ENCODE data around the gene ABCA7. TPM values are rescaled to one million over a fixed set of nuclear protein-coding genes. Genes with fewer than 3 reads are reported as not detected.

The ABCA7 gene
- total RNA-seq, 1 experiment from 2014 or later: 91.4 TPM

DNA sequence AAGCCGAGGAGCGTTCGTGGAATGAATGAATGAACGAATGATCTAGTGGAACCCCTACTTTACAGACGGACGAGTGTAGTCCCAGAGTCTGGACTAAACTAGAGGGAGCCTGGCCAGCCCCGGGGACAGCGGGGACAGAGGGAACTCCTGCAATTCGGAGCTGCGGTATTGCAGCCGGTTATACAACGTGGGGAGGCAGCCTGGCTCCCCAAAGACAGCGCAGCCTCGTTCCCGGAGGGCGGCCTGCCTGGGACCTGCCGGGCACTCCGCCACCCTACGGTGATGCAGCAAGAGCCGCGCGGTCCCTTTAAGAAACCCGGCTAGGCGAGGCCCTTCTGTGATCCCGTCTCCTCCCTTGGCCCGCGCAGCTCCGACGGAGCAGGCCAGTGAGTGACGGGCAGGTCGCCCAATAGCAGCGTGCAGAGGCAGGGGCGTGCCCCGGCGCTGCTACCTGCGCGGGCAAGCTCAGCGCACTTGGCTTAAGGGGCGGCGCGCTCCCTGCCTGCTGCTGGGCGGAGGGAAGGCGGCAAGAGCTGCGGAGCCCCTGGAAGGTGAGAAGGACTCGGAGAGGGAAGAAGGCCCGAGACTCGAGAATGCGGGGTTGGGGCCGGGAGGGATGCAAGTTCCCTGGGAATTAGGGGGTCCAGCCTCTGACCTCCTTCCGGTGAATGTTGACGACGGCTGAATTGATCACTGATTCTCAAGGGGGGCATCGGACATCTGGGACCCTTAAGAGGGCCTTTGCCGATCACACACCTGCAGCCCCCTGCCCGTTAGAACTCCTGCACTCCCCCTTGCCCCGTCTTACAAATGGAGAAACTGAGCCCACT is at the start of gene ABCA7 (continued):
- TF ChIP-seq EZH2 (IDR thresholded peaks at IDR 0.05) (no peak), YY1 (IDR thresholded peaks at IDR 0.05; ENCODE audit: extremely low read depth, insufficient replicate concordance, low read depth, low read length) (no peak), ELF1 (IDR thresholded peaks at IDR 0.05; ENCODE audit: borderline replicate concordance, low read depth) (no peak), RAD21 (IDR thresholded peaks at IDR 0.05; ENCODE audit: low read depth) (no peak), ZNF274 (IDR thresholded peaks at IDR 0.05; ENCODE audit: low read depth, low read length) (no peak), CBX3 (IDR thresholded peaks at IDR 0.05; ENCODE audit: low read depth) (no peak), SP1 (IDR thresholded peaks at IDR 0.05; ENCODE audit: low read depth) (peak; percentile 99), TCF7L2 (IDR thresholded peaks at IDR 0.05; ENCODE audit: borderline replicate concordance, extremely low read depth, insufficient read depth, insufficient read length) (peak; percentile 49)
- TF ChIP-seq, protein P1, sequence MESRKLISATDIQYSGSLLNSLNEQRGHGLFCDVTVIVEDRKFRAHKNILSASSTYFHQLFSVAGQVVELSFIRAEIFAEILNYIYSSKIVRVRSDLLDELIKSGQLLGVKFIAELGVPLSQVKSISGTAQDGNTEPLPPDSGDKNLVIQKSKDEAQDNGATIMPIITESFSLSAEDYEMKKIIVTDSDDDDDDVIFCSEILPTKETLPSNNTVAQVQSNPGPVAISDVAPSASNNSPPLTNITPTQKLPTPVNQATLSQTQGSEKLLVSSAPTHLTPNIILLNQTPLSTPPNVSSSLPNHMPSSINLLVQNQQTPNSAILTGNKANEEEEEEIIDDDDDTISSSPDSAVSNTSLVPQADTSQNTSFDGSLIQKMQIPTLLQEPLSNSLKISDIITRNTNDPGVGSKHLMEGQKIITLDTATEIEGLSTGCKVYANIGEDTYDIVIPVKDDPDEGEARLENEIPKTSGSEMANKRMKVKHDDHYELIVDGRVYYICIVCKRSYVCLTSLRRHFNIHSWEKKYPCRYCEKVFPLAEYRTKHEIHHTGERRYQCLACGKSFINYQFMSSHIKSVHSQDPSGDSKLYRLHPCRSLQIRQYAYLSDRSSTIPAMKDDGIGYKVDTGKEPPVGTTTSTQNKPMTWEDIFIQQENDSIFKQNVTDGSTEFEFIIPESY (IDR thresholded peaks at IDR 0.05; ENCODE audit: extremely low read depth, insufficient replicate concordance, low read length): no peak

DNA sequence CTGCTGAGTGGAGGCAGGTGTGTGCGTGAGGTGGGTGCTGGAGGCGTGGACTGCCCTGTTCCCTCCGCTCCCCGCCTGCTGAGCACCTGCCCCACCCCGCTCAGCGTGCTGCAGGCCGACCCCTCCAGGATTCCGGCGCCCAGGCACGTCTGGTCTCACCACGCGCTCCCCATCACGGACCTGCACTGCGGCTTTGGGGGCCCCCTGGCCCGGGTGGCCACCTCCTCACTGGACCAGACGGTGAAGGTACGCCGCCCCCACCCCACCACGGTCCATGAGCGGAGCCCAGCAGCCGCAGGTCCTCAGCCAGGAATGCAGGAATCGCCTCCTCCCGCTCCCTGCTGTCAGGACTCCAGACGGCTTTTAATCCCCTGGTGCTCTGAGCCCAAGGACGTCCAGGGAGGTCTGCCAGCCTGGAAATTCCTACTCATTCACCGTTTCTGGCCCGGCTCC is 49.8 kb upstream of the ABCA7 start:
- H3K36me3 ChIP-seq (ENCODE audit: control insufficient read depth in 1 of 2, insufficient read depth in 2 of 2, low read length in 2 of 2): peaks cover 13 to 70% of the 10 kb centered on the region in 2 experiments
- ATAC-seq (no peak), DNase-seq (ENCODE audit: low read depth, low spot score) (no peak)
- no TSS peak for BruUV-seq (replicated peaks)
- H3K9me2 ChIP-seq (ENCODE audit: insufficient read depth): no peaks in the 10 kb centered on the region
- peaks cover 4 to 18% of the 10 kb centered on the region in 2 experiments; a peak in 2 of 4 replicates for H3K4me1 ChIP-seq (ENCODE audit: control insufficient read depth in 1 of 2, insufficient read depth in 2 of 2, low read length in 2 of 2)
- no peaks in the 10 kb centered on the region for H3K9me3 ChIP-seq (ENCODE audit: control insufficient read depth in 1 of 2, insufficient read depth in 1 of 2, low read depth in 1 of 2, low read length in 2 of 2)
- H3K9ac ChIP-seq (ENCODE audit: low read length): no peak overlapping the region
- H3K27me3 ChIP-seq (ENCODE audit: insufficient read depth, low read length): no peaks in the 10 kb centered on the region
- ChIA-PET RAD21 (ENCODE audit: low non-redundant PET in 1 of 2, low total read pairs in 2 of 2, uncharacterized antibody in 2 of 2, unreplicated experiment in 2 of 2) (no interaction called here), POLR2A (no interaction called here), CTCF (no interaction called here)
- H3K27ac ChIP-seq (ENCODE audit: low read depth, low read length): peak overlapping the region; percentile 50; the same call in 1 of the 2 replicates
- peaks cover 6% of the 10 kb centered on the region; the same call in 1 of the 2 replicates for H4K20me1 ChIP-seq (ENCODE audit: insufficient read depth)
- intact Hi-C loops (cut with micrococcal nuclease): no loop called here
- no peak overlapping the region for H3K4me3 ChIP-seq (replicated peaks in 1 of 2; ENCODE audit: low read depth in 1 of 2, low read length in 2 of 2)
- peaks cover 22% of the 10 kb centered on the region for H3K79me2 ChIP-seq (ENCODE audit: insufficient read depth, low read length)
- TF ChIP-seq, protein P2, sequence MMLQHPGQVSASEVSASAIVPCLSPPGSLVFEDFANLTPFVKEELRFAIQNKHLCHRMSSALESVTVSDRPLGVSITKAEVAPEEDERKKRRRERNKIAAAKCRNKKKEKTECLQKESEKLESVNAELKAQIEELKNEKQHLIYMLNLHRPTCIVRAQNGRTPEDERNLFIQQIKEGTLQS (IDR thresholded peaks at IDR 0.05): no peak
- TF ChIP-seq, protein P1 (IDR thresholded peaks at IDR 0.05; ENCODE audit: extremely low read depth, insufficient replicate concordance, low read length): no peak
- TF ChIP-seq EZH2 (IDR thresholded peaks at IDR 0.05) (no peak), ZFX (IDR thresholded peaks at IDR 0.05) (no peak), RAD21 (IDR thresholded peaks at IDR 0.05; ENCODE audit: low read depth) (no peak)
- no peak overlapping the region for H2AFZ ChIP-seq (ENCODE audit: low read depth, low read length, poor library complexity, severe bottlenecking)
- no peak overlapping the region for H3K4me2 ChIP-seq (ENCODE audit: low read length)

All from HCT116 (cell line).